ENCODE data around the gene ATP8B1. TPM values are rescaled to one million over a fixed set of nuclear protein-coding genes. Genes with fewer than 3 reads are reported as not detected.

ATP8B1 gene
- total and polyA plus RNA-seq, 9 of the 15 experiments (the other 6 are each of a cell fraction or from before 2014, with no cell fraction given), result 0.01 to 0.22 (median 0.03) TPM; not detected in 3

DNA sequence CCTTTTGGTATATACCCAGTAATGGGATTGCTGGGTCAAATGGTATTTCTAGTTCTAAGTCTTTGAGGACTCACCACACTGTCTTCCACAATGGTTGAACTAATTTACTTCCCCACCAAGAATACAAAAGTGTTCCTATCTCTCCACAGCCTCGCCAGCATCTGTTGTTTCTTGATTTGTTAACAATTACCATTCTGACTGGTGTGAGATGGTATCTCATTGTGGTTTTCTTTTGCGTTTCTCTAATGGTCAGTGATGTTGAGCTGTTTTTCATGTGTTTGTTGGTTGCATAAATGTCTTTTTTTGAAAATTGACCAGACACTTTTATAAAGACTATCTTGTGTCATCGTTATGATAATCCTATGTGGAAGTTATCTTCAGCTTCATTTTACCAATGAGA lies 16.0 kb upstream of the ATP8B1 start (continued):
- TF ChIP-seq RAD21 (CRISPR knock-in tag; conservative IDR thresholded peaks at IDR 0.05 in 1 of 2, IDR thresholded peaks at IDR 0.05 in 1 of 2), result no peak
- no peak for TF ChIP-seq ZSCAN29 (IDR thresholded peaks at IDR 0.05)
- no peak for TF ChIP-seq NCOA2 (IDR thresholded peaks at IDR 0.05; ENCODE audit: partially characterized antibody in 2 of 2)
- TF ChIP-seq XRCC4 (IDR thresholded peaks at IDR 0.05; ENCODE audit: extremely low read depth, insufficient read depth, insufficient read length), result no peak
- TF ChIP-seq, protein P1, sequence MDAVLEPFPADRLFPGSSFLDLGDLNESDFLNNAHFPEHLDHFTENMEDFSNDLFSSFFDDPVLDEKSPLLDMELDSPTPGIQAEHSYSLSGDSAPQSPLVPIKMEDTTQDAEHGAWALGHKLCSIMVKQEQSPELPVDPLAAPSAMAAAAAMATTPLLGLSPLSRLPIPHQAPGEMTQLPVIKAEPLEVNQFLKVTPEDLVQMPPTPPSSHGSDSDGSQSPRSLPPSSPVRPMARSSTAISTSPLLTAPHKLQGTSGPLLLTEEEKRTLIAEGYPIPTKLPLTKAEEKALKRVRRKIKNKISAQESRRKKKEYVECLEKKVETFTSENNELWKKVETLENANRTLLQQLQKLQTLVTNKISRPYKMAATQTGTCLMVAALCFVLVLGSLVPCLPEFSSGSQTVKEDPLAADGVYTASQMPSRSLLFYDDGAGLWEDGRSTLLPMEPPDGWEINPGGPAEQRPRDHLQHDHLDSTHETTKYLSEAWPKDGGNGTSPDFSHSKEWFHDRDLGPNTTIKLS (IDR thresholded peaks at IDR 0.05; ENCODE audit: borderline replicate concordance, low read depth), result no peak
- no peak for TF ChIP-seq DACH1 (IDR thresholded peaks at IDR 0.05; ENCODE audit: partially characterized antibody)
- TF ChIP-seq, protein P2, sequence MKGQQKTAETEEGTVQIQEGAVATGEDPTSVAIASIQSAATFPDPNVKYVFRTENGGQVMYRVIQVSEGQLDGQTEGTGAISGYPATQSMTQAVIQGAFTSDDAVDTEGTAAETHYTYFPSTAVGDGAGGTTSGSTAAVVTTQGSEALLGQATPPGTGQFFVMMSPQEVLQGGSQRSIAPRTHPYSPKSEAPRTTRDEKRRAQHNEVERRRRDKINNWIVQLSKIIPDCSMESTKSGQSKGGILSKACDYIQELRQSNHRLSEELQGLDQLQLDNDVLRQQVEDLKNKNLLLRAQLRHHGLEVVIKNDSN (CRISPR knock-in tag; IDR thresholded peaks at IDR 0.05), result no peak
- no peak for TF ChIP-seq HNRNPL (IDR thresholded peaks at IDR 0.05; ENCODE audit: low read depth, low read length)
- no peak for TF ChIP-seq ATF7 (IDR thresholded peaks at IDR 0.05)
- TF ChIP-seq ATF1 (CRISPR knock-in tag; IDR thresholded peaks at IDR 0.05), result no peak
- no peak for TF ChIP-seq ATF1 (tag; IDR thresholded peaks at IDR 0.05)
- TF ChIP-seq, protein P3, sequence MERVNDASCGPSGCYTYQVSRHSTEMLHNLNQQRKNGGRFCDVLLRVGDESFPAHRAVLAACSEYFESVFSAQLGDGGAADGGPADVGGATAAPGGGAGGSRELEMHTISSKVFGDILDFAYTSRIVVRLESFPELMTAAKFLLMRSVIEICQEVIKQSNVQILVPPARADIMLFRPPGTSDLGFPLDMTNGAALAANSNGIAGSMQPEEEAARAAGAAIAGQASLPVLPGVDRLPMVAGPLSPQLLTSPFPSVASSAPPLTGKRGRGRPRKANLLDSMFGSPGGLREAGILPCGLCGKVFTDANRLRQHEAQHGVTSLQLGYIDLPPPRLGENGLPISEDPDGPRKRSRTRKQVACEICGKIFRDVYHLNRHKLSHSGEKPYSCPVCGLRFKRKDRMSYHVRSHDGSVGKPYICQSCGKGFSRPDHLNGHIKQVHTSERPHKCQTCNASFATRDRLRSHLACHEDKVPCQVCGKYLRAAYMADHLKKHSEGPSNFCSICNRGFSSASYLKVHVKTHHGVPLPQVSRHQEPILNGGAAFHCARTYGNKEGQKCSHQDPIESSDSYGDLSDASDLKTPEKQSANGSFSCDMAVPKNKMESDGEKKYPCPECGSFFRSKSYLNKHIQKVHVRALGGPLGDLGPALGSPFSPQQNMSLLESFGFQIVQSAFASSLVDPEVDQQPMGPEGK (CRISPR knock-in tag; IDR thresholded peaks at IDR 0.05; ENCODE audit: borderline replicate concordance), result no peak
- TF ChIP-seq POLR2G (IDR thresholded peaks at IDR 0.05; ENCODE audit: low read depth, low read length), result no peak
- TF ChIP-seq, protein P4, sequence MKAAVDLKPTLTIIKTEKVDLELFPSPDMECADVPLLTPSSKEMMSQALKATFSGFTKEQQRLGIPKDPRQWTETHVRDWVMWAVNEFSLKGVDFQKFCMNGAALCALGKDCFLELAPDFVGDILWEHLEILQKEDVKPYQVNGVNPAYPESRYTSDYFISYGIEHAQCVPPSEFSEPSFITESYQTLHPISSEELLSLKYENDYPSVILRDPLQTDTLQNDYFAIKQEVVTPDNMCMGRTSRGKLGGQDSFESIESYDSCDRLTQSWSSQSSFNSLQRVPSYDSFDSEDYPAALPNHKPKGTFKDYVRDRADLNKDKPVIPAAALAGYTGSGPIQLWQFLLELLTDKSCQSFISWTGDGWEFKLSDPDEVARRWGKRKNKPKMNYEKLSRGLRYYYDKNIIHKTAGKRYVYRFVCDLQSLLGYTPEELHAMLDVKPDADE (conservative IDR thresholded peaks at IDR 0.05; ENCODE audit: control insufficient read depth, low read depth, low read length), result no peak
- peak; percentile 27 for TF ChIP-seq MEIS2 (IDR thresholded peaks at IDR 0.05; ENCODE audit: partially characterized antibody)
- TF ChIP-seq, protein P5, sequence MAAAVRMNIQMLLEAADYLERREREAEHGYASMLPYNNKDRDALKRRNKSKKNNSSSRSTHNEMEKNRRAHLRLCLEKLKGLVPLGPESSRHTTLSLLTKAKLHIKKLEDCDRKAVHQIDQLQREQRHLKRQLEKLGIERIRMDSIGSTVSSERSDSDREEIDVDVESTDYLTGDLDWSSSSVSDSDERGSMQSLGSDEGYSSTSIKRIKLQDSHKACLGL (CRISPR knock-in tag; IDR thresholded peaks at IDR 0.05; ENCODE audit: borderline replicate concordance, poor library complexity, severe bottlenecking), result no peak
- TF ChIP-seq CXXC5 (CRISPR knock-in tag; IDR thresholded peaks at IDR 0.05), result no peak
- no peak for TF ChIP-seq GATAD2A (IDR thresholded peaks at IDR 0.05)
- TF ChIP-seq, protein P6, sequence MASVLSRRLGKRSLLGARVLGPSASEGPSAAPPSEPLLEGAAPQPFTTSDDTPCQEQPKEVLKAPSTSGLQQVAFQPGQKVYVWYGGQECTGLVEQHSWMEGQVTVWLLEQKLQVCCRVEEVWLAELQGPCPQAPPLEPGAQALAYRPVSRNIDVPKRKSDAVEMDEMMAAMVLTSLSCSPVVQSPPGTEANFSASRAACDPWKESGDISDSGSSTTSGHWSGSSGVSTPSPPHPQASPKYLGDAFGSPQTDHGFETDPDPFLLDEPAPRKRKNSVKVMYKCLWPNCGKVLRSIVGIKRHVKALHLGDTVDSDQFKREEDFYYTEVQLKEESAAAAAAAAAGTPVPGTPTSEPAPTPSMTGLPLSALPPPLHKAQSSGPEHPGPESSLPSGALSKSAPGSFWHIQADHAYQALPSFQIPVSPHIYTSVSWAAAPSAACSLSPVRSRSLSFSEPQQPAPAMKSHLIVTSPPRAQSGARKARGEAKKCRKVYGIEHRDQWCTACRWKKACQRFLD (CRISPR knock-in tag; IDR thresholded peaks at IDR 0.05), result 0 out of 2 replicates have a peak, but pooled peaks have one; percentile 5
- TF ChIP-seq POLR2A (conservative IDR thresholded peaks at IDR 0.05), result no peak
- no peak for TF ChIP-seq RBFOX2 (IDR thresholded peaks at IDR 0.05; ENCODE audit: low read depth, low read length)
